Measurements from ENCODE around the gene ABCD4.

GRCh38 chr14:74299061-74299545 lies 3.6 kb downstream of the ABCD4 start:
- TF ChIP-seq CTCF (conservative IDR thresholded peaks at IDR 0.05 in 1 of 2, IDR thresholded peaks at IDR 0.05 in 1 of 2; ENCODE audit: extremely low read depth in 1 of 2, insufficient read depth in 1 of 2, low read depth in 1 of 2, low read length in 2 of 2) (no peak), EZH2 (IDR thresholded peaks at IDR 0.05; ENCODE audit: borderline replicate concordance, low read length) (no peak)

Measured in mammary epithelial cell (primary cell).